NT2/D1 (cell line): ENCODE data around the gene SV2B.

Experiments
- DNase-seq: peaks from one replicate; pipeline ENCODE4 v3.0.0-alpha.2; 2011; ENCODE audit warnings: low read depth, low spot score
- H3K27me3 ChIP-seq: 2 replicates; pipeline ENCODE4 v1.6.0; 2011; ENCODE audit warnings: mild to moderate bottlenecking; ENCODE audit not compliant: insufficient read length, insufficient read depth
- H3K36me3 ChIP-seq: 2 replicates; pipeline ENCODE4 v1.6.1; 2011; ENCODE audit warnings: mild to moderate bottlenecking, low read length, mixed read lengths; ENCODE audit not compliant: insufficient read depth, insufficient read length
- H3K4me1 ChIP-seq: 2 replicates; pipeline ENCODE4 v1.5.1; 2011; ENCODE audit not compliant: insufficient read depth, insufficient read length
- H3K4me3 ChIP-seq: 2 replicates; pipeline ENCODE4 v1.5.1; 2011; ENCODE audit warnings: low read depth; ENCODE audit not compliant: insufficient read length
- H3K9ac ChIP-seq: 2 replicates; pipeline ENCODE4 v1.6.0; 2011; ENCODE audit warnings: low read depth; ENCODE audit not compliant: insufficient read length
- H3K9me3 ChIP-seq: 2 replicates; pipeline ENCODE4 v1.5.1; 2011; ENCODE audit warnings: mild to moderate bottlenecking, low read length; ENCODE audit not compliant: insufficient read depth
- SUZ12 ChIP-seq: IDR thresholded peaks from 2 replicates; pipeline ENCODE4 v1.6.1; 2011; ENCODE audit not compliant: insufficient read length, insufficient read depth; ENCODE audit errors: extremely low read depth
- YY1 ChIP-seq: IDR thresholded peaks from 2 replicates; pipeline ENCODE4 v1.6.1; 2011; ENCODE audit not compliant: insufficient read length, insufficient read depth
- ZNF274 ChIP-seq: IDR thresholded peaks from 2 replicates; pipeline ENCODE4 v1.6.1; 2011; ENCODE audit warnings: mild to moderate bottlenecking, low read depth, low read length

SV2B gene

DNA sequence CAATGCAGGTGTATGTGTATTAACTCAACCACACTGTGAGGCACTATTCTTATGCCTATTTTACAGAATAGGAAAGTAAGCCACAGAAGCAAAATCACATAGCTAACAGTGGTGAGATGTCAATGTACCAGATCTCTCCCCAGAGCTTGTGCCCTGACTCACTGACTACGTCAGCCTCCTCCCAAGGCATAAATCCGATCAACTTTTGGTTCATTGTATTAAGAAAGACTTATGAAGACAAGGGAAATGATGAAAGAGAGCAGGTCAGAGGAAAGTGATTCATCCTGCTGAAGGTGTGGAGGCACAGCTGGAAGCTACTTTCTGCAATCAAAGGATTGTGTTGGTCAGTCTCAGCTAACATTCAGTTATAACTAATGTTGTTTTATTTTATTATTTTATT, 33.0 kb upstream of the SV2B start:
- Histone ChIP-seq H3K27me3 (no peaks in the 10 kb centered on the region), H3K36me3 (no peaks in the 10 kb centered on the region), H3K4me3 (no peak overlapping the region), H3K9ac (no peak overlapping the region), H3K9me3 (peaks cover 18% of the 10 kb centered on the region), H3K4me1 (no peaks in the 10 kb centered on the region)
- no peak for TF ChIP-seq ZNF274
- TF ChIP-seq YY1 = no peak
- TF ChIP-seq SUZ12 = no peak
- DNase-seq = no peak

DNA sequence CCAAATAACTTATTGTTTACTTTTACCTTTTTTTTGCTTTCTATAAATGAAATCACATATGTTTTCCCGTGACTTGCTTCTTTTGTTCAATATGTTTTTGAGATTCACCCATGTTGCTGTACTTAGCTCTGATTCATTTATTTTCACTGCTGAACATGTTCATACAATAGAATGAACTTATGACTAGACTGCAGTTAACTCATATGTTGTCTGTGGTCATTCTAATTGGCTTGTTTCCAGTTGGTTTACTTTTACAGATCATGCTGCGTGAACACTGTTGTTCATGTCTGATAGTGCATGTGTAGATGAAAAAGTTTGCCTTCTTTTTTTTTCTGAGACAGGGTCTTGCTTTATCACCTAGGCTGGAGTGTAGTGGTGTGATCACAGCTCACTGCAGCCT, 31.6 kb upstream of the SV2B start:
- Histone ChIP-seq H3K9me3 (peaks cover 18% of the 10 kb centered on the region), H3K27me3 (no peaks in the 10 kb centered on the region), H3K4me3 (no peak overlapping the region), H3K36me3 (no peaks in the 10 kb centered on the region), H3K4me1 (no peaks in the 10 kb centered on the region), H3K9ac (no peak overlapping the region)
- no peak for DNase-seq
- no peak for TF ChIP-seq SUZ12
- TF ChIP-seq YY1 = no peak
- TF ChIP-seq ZNF274 = no peak

DNA sequence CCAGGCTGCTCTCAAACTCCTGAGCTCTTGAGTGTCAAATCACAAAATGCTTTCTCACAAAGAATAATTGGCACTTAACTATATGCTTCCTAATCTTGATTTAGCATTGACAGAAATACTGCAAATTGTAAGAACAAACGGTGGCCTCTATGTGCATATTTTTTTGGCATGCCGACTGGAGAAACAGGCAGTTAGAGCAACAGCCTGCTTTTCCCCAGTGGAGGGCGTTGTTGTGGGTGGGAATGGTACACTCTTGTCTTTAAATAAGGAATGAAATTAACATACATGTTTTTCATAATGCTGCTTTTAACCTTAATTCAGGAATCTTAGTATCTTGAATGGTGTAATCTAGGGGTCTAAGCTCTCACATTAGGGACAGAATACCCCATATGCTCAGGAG, 31.1 kb upstream of the SV2B start:
- H3K36me3 ChIP-seq = no peaks in the 10 kb centered on the region
- TF ChIP-seq YY1 = no peak
- no peak for TF ChIP-seq SUZ12
- no peak for TF ChIP-seq ZNF274
- no peaks in the 10 kb centered on the region for H3K4me1 ChIP-seq
- DNase-seq = no peak
- no peak overlapping the region for H3K4me3 ChIP-seq
- H3K9me3 ChIP-seq = peaks cover 13% of the 10 kb centered on the region
- H3K9ac ChIP-seq = no peak overlapping the region
- no peaks in the 10 kb centered on the region for H3K27me3 ChIP-seq

DNA sequence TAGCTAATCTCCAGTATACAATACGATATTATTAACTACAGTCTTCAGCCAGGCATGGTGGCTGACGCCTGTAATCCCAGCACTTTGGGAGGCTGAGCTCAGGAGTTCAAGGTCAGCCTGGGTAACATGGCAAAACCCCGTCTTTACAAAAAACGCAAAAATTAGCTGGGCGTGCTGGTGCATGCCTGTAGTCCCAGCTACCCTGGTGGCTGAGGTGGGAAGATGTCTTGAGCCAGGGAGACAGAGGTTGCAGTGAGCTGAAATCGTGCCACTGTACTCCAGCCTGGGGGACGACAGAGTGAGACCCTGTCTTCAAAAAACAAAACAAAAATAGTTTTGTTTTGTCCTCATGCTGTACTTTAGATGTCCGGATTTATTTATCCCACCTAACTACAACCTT, 29.2 kb upstream of the SV2B start:
- no peak for DNase-seq
- TF ChIP-seq SUZ12 (no peak), ZNF274 (no peak), YY1 (no peak)
- Histone ChIP-seq H3K4me1 (no peaks in the 10 kb centered on the region), H3K9me3 (no peaks in the 10 kb centered on the region), H3K4me3 (no peak overlapping the region), H3K27me3 (no peaks in the 10 kb centered on the region), H3K9ac (no peak overlapping the region), H3K36me3 (no peaks in the 10 kb centered on the region)

DNA sequence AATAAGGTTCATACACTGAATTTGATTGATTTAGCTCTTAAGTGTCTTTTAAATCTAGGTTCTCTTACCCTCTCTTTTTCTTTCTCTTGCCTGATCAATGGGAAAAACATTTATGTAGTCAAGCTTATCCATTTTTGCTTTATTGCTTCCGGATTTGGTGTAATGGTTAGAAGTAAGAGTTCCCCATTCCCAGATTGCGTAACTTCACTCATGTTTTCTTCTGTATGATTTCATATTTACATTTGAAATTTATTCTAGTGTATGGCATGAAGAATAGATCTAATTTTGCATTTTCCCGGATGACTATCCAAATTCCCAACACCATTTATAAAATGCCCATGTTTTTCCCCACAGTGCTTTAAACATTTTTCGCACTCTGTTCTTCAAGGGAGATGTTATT, 27.9 kb upstream of the SV2B start:
- Histone ChIP-seq H3K9ac (no peak overlapping the region), H3K36me3 (no peaks in the 10 kb centered on the region), H3K4me1 (no peaks in the 10 kb centered on the region), H3K9me3 (no peaks in the 10 kb centered on the region), H3K4me3 (no peak overlapping the region), H3K27me3 (no peaks in the 10 kb centered on the region)
- TF ChIP-seq SUZ12 (no peak), ZNF274 (no peak), YY1 (no peak)
- DNase-seq = no peak

DNA sequence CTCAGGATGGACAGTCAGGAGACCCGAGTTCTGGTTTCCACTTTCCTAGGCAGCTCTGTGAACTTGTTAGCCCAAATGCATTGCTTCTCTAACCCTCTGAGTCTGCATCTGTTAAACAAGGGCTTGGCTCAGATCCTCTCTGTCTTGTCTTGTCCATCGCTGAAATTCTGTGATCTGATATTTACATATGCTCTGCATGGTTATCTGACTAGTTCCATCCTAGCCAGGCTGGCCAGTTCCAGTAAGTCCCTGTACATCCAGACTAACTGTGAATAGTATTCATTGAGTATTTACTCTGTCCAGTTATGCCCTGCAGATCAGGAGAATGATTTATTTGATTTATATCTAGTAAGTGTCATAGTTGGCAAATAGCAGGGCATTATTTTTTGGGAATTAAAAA, 27.0 kb upstream of the SV2B start:
- DNase-seq = no peak
- Histone ChIP-seq H3K9me3 (no peaks in the 10 kb centered on the region), H3K4me1 (no peaks in the 10 kb centered on the region), H3K27me3 (no peaks in the 10 kb centered on the region), H3K9ac (no peak overlapping the region), H3K36me3 (no peaks in the 10 kb centered on the region), H3K4me3 (no peak overlapping the region)
- TF ChIP-seq SUZ12 (no peak), ZNF274 (no peak), YY1 (no peak)

DNA sequence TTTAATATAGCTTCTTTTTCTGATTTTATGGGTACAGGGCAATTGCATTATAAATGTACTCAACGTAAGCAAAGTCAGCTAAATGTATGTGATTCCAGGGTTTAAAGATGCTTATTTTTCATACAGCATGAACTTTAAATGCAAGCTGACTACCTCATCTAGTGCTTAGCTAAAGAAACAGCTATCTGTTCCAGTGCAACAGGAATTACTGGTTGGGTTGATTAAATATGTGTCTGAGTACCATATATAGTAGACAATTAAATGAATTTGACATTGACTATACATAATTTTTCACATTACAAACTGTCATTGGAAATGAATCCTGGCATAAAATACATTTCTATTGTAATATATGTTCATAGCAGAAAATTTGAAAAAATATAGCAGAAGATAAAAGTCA, 26.3 kb upstream of the SV2B start:
- Histone ChIP-seq H3K4me1 (no peaks in the 10 kb centered on the region), H3K36me3 (no peaks in the 10 kb centered on the region), H3K9ac (no peak overlapping the region), H3K4me3 (no peak overlapping the region), H3K27me3 (no peaks in the 10 kb centered on the region), H3K9me3 (no peaks in the 10 kb centered on the region)
- DNase-seq = no peak
- no peak for TF ChIP-seq YY1
- TF ChIP-seq ZNF274 = no peak
- no peak for TF ChIP-seq SUZ12

DNA sequence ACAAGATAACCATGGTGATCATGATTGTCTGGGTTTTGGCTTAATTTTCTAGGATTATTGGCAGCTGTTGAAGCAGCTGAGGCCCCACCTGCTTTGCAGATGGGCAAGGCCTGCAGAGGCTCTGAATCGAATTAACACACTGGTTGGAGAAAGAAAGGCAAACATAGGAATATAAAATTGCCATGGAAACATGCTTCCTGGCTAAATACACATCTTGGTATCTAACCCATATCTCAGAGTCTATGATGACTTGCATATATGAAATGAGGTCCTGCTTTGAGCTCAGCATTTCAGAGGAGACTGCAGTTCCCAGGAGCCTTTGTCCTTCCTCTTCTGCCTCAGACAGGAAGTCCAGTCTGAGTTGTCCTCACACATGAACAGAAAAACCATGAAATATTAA, 24.3 kb upstream of the SV2B start:
- Histone ChIP-seq H3K9me3 (no peaks in the 10 kb centered on the region), H3K4me3 (no peak overlapping the region), H3K4me1 (no peaks in the 10 kb centered on the region), H3K36me3 (no peaks in the 10 kb centered on the region), H3K27me3 (peaks cover 7% of the 10 kb centered on the region), H3K9ac (no peak overlapping the region)
- DNase-seq = no peak
- no peak for TF ChIP-seq YY1
- no peak for TF ChIP-seq ZNF274
- TF ChIP-seq SUZ12 = no peak
